Subcutaneous abdominal adipose tissue (tissue), 5 donors: ENCODE results near the gene SETBP1.

Source experiments
- H3K27ac ChIP-seq: one replicate; pipeline ENCODE4 v1.7.0; 2013; ENCODE audit warnings: low read depth, mild to moderate bottlenecking, inconsistent platforms, low read length, moderate library complexity
- H3K27me3 ChIP-seq, 5 donors: one replicate each; pipeline ENCODE4 v1.7.0; 2013; ENCODE audit warnings: low read length in 5 of 5, inconsistent platforms in 1 of 5; ENCODE audit not compliant: control insufficient read depth in 5 of 5, insufficient read depth in 4 of 5
- H3K36me3 ChIP-seq, 5 donors: one replicate each; pipeline ENCODE4 v1.7.0; 2013; ENCODE audit warnings: low read length in 5 of 5; ENCODE audit not compliant: control insufficient read depth in 5 of 5, insufficient read depth in 5 of 5
- H3K4me1 ChIP-seq, 5 donors: one replicate each; pipeline ENCODE4 v1.7.0; 2013; ENCODE audit warnings: low read length in 5 of 5, mild to moderate bottlenecking in 3 of 5, moderate library complexity in 1 of 5; ENCODE audit not compliant: control insufficient read depth in 5 of 5, insufficient read depth in 5 of 5
- H3K4me3 ChIP-seq, 5 donors: one replicate each; pipeline ENCODE4 v1.7.0; 2013; ENCODE audit warnings: low read length in 5 of 5, low read depth in 1 of 5
- H3K9ac ChIP-seq, 5 donors: one replicate each; pipeline ENCODE4 v1.7.0; 2013; ENCODE audit warnings: low read length in 5 of 5, mild to moderate bottlenecking in 4 of 5, moderate library complexity in 3 of 5
- H3K9me3 ChIP-seq, 5 donors: one replicate each; pipeline ENCODE4 v1.7.0; 2013; ENCODE audit warnings: low read length in 5 of 5; ENCODE audit not compliant: control insufficient read depth in 5 of 5
- donor health status: healthy.
- donor health status: healthy.
- donor health status: healthy.
- donor health status: healthy.
- donor health status: healthy.

Gene SETBP1

DNA sequence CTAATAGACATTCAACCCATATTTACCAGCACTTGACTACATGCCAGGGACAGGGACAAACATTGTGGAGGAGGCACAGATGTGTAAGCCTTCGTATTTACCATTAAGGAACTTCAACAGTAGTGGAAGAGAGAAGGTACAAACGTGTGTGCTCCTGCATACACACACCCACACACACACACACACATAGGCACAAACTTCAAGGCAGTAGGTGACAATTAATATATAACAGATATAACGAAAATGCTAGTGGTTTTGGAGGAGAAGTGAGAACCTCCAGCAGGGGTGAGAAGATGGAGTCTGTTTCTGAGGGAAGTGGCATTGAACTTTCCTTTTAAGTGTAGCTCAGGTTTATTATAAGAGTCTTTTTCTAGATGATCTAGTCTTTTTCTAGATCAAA, 231.1 kb downstream of the SETBP1 start:
- no peaks in the 10 kb centered on the region for H3K4me1 ChIP-seq
- no peak overlapping the region for H3K27ac ChIP-seq

DNA sequence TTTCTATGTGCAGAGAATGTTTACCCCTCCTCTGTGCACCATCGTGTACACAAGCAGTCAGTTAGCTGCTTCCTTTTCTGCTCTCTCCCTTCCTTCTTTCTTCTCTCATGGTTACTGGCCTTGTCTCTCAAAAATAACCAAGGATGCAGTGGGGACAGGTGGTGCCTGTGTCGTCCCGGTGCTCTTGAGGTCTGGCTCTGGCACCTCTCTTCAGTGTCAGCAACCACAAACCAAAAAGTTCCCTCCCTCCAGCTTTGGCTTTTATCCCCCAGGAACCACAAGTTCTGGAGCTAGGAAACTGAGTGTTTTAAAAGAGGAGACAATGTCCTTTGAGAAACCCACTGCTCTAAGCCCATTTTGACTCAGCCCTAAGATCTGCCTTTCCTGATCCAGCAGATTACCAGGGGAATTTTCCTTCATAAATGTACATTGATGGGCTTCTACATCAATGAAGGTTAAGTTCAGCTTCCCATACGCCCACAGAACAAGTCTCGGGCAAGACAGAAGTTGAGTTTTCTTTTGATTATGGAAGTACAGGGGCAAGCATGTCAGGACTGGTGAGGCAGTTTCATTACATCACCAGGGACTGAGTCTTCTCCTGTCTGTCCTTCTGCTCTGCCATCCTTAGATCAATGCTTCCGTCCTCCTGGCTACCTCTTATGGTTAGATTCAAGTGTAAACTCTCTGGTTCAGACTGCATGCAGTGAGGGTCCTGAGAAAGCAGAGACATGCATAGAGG, 232.2 kb downstream of the SETBP1 start:
- no peaks in the 10 kb centered on the region for H3K36me3 ChIP-seq
- no peak overlapping the region for H3K4me3 ChIP-seq
- no peak overlapping the region for H3K27ac ChIP-seq
- H3K4me1 ChIP-seq, result peaks cover 0 to 9% (median 4%) of the 10 kb centered on the region in 5 donors
- H3K9me3 ChIP-seq, result no peaks in the 10 kb centered on the region
- H3K9ac ChIP-seq, result no peak overlapping the region
- H3K27me3 ChIP-seq, result no peaks in the 10 kb centered on the region

More for the DNA sequence above, 231.1 kb downstream of the SETBP1 start:
- H3K4me3 ChIP-seq, result no peak overlapping the region
- no peak overlapping the region for H3K9ac ChIP-seq
- no peaks in the 10 kb centered on the region for H3K36me3 ChIP-seq
- no peaks in the 10 kb centered on the region for H3K27me3 ChIP-seq
- H3K9me3 ChIP-seq, result no peaks in the 10 kb centered on the region

DNA sequence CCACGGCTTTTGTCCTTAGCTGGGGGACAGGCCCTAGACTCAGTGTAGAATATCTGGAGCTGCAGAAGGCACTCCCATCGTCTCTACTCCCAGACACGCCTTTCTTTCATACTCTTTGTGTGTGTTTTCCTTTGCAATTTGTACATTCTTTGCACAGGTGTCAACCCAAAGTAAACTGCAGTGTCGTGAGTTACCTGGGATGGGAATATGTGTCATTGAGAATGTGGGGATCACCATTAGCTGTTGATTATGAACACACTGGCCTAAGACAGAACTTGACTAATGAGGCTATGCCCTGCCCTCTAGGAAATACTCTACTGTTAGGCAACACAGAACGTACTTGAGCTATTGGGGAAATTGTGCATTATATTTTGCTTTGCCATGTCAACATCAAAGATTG, 233.3 kb downstream of the SETBP1 start:
- peaks cover 0 to 11% (median 4%) of the 10 kb centered on the region in 5 donors for H3K4me1 ChIP-seq
- no peaks in the 10 kb centered on the region for H3K9me3 ChIP-seq
- no peak overlapping the region for H3K4me3 ChIP-seq
- no peak overlapping the region for H3K27ac ChIP-seq
- no peaks in the 10 kb centered on the region for H3K36me3 ChIP-seq
- H3K9ac ChIP-seq, result no peak overlapping the region
- H3K27me3 ChIP-seq, result no peaks in the 10 kb centered on the region

DNA sequence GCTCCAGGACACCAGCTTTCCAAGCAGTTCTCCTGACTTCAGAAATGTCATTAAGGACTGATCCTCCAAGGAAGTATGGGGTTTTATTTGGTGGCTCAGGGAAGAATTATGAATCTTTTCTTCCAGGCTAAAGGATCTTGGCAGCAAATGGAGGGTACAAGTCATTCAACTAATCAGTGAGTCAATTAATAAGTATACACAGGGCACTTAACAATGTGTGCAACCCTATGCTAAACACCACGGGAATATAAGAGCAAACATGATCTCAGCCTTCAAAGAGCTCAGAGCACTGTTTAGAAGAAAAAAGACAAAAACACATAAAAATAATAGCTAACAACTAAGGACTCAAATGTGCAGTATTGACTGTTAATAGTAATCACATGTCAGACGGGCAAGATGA, 234.5 kb downstream of the SETBP1 start:
- H3K27ac ChIP-seq, result no peak overlapping the region
- H3K9ac ChIP-seq, result no peak overlapping the region
- H3K27me3 ChIP-seq, result no peaks in the 10 kb centered on the region
- H3K4me3 ChIP-seq, result no peak overlapping the region
- no peaks in the 10 kb centered on the region for H3K36me3 ChIP-seq
- no peaks in the 10 kb centered on the region for H3K9me3 ChIP-seq
- peaks cover 0 to 11% (median 4%) of the 10 kb centered on the region in 5 donors for H3K4me1 ChIP-seq

DNA sequence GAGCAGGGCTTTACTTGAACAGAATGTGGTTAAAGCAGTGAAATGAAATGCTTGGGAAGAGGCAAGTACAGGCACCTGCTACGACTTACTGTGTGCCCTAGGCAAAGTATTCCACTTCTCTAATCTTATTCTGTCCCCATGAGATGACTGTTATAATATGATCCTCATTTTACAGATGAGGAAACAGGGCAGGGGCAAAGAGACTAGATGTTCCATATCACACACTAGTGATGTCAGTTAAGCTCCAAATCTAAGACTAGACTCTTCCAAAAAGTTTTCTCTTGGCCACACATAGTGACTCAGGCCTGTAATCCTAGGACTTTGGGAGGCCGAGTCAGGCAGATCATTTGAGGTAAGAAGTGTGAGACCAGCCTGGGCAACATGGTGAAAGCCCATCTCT, 235.0 kb downstream of the SETBP1 start:
- no peaks in the 10 kb centered on the region for H3K9me3 ChIP-seq
- H3K27ac ChIP-seq, result no peak overlapping the region
- H3K27me3 ChIP-seq, result no peaks in the 10 kb centered on the region
- H3K4me3 ChIP-seq, result no peak overlapping the region
- H3K4me1 ChIP-seq, result peaks cover 0 to 11% (median 4%) of the 10 kb centered on the region in 5 donors
- no peaks in the 10 kb centered on the region for H3K36me3 ChIP-seq
- no peak overlapping the region for H3K9ac ChIP-seq

DNA sequence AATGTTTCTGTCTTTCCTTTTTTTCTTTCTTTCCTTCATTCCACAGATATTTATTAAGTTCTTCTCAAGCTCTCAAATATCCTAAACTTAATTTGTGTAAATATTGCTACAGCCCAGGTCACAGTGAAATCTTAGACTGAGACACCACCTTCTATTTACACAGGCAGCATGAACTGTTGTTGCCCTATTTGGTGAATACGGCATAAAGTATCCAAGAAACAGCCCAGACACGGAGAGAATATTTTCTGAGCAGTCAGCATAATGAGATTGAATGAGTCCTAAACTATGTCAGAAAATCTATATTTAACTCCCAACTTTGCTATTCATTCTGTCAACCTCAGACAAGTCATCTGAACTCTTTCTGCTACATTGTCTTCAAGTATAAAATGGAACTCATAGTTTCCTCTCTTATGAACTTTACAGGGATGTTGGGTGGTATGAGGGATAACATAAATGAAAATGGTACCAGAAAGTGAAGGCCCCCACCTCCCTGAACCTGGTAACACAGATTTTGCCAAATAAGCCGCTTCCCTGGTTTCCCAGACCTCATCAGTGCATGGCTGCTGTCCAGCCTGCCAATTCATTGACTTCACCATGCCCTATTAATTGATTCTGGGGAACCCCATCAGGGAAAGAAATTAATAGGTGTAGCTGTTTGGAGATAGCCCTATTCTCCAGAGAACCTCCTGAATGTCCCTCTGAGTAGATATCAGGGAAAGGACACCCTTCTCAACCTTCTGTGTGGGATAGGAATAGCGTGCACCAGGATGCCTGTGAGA, 235.9 kb downstream of the SETBP1 start:
- H3K27ac ChIP-seq, result no peak overlapping the region
- no peaks in the 10 kb centered on the region for H3K9me3 ChIP-seq
- no peak overlapping the region for H3K9ac ChIP-seq
- no peaks in the 10 kb centered on the region for H3K27me3 ChIP-seq
- H3K4me3 ChIP-seq, result no peak overlapping the region
- H3K36me3 ChIP-seq, result no peaks in the 10 kb centered on the region
- peaks cover 0 to 11% (median 4%) of the 10 kb centered on the region in 5 donors for H3K4me1 ChIP-seq

DNA sequence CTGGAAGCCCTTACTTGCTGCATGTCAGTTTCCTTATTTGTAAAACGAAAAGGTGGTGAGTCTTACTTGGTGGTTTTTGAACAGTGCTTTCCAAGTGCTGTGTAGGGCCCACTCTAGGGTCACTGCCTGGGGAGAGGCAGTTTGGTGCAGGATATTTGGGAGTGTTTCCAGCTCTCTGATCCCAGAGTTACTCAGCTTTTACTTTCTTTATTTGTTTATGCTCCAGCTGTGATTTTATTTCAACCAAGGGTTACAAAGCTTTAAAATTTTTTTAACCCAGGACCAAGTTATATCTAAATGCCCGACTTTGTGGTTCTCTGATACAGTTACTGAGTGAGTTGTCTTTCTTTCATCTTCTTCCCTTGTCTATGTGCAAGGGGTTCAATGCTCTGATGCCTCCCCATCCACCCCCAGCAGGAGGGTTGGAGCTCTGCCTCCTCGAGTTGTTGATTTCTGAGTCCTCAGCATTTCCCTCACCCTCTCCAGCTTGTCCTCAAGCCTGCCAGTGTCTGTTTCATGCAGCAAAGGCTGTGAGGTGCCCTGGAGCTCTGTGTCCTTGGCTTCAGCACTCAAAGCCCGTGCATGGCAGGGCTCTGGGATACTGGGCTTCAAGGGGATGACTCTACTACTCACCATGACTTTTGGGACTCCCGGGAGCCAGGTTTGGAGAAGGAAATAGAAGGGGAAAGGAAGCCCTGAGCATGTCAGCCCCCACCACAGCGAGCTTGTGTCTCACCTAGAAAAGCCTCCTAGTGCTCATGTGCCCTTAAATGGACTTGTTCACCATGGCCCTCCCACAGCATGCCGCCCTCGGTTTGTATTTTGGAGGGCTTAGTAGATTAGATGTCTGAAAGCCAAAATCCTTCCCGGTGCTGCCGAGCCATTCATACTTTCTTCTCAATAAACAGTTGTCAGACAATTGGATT, 236.8 kb downstream of the SETBP1 start:
- Histone ChIP-seq H3K9ac (no peak overlapping the region), H3K4me3 (no peak overlapping the region), H3K36me3 (no peaks in the 10 kb centered on the region), H3K27ac (no peak overlapping the region), H3K4me1 (peaks cover 0 to 11% (median 4%) of the 10 kb centered on the region in 5 donors), H3K27me3 (no peaks in the 10 kb centered on the region), H3K9me3 (no peaks in the 10 kb centered on the region)

DNA sequence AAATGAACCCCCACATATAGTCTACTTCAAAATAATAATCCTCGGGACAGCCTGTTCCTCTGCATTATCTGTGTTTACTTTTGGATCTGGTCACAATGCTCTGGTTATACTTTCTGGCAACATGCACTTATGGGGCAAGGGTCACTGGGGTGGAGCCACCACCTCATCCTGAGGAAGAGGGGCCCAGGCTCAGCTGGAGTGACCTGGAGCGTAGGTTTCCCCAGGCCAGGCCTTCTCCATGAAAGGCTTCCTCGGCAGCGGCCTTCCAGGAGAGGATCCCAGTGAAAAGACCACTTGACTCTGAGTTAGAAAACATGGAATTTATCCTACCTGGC, 237.4 kb downstream of the SETBP1 start:
- no peak overlapping the region for H3K27ac ChIP-seq
- H3K9me3 ChIP-seq, result no peaks in the 10 kb centered on the region
- no peak overlapping the region for H3K9ac ChIP-seq
- H3K4me1 ChIP-seq, result peaks cover 0 to 11% (median 4%) of the 10 kb centered on the region in 5 donors
- no peaks in the 10 kb centered on the region for H3K36me3 ChIP-seq
- H3K27me3 ChIP-seq, result no peaks in the 10 kb centered on the region
- no peak overlapping the region for H3K4me3 ChIP-seq

DNA sequence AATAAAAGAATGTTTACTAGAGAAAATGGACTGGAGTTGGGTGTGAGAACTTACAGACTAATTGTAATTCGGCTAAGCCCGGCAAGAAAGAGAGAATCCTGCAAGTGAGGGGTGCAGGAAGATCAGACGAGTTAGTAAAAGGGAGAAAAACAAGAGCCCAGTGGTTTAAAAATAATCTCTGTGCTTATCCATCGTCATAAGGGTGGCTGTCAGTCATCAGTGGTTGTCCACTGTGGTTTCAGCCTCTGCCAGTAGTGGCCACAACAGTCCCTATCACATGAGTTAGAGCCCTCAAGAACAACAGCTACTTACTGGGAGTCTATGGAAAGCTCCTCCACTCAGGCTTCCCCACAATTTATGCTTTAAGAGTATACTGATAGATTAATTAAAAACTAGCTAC, 239.8 kb downstream of the SETBP1 start:
- Histone ChIP-seq H3K9me3 (no peaks in the 10 kb centered on the region), H3K27ac (no peak overlapping the region), H3K9ac (no peak overlapping the region), H3K27me3 (no peaks in the 10 kb centered on the region), H3K4me1 (peaks cover 0 to 11% (median 4%) of the 10 kb centered on the region in 5 donors), H3K36me3 (no peaks in the 10 kb centered on the region), H3K4me3 (no peak overlapping the region)
